H1 (cell line): ENCODE data around the gene NCOA5.

Experiments
- EP300 ChIP-seq, 2 experiments: IDR thresholded peaks; 1 replicate in 1 of 2; 2 replicates in 1 of 2; pipeline ENCODE4 v1.6.1; 2011 to 2012; ENCODE audit warnings: low read depth in 2 of 2, low read length in 2 of 2, mild to moderate bottlenecking in 2 of 2, borderline replicate concordance in 1 of 2, inconsistent platforms in 1 of 2, moderate library complexity in 1 of 2
- HDAC2 ChIP-seq, 2 experiments: fragments of 300-600 bp in 1 of 2; sonication (generic) in 1 of 2; IDR thresholded peaks; 2 replicates each; pipeline ENCODE4 v1.6.1; 2011 to 2012; ENCODE audit warnings: low read depth in 2 of 2, low read length in 2 of 2, mild to moderate bottlenecking in 2 of 2, moderate library complexity in 2 of 2, borderline replicate concordance in 1 of 2, inconsistent platforms in 1 of 2
- MAX ChIP-seq: IDR thresholded peaks from 2 replicates; pipeline ENCODE4 v1.6.1; 2012; ENCODE audit warnings: inconsistent platforms
- SP1 ChIP-seq: IDR thresholded peaks from 2 replicates; pipeline ENCODE4 v1.6.1; 2011; ENCODE audit warnings: low read depth, low read length
- TF ChIP-seq, protein P1 (sequence below), 3 experiments: IDR thresholded peaks; 1 replicate in 2 of 3; 2 replicates in 1 of 3; pipeline versions ENCODE4 v1.5.1 to v1.6.1; 2011; ENCODE audit warnings: low read length in 3 of 3, mild to moderate bottlenecking in 3 of 3, inconsistent platforms in 2 of 3, low read depth in 1 of 3, moderate library complexity in 1 of 3; ENCODE audit not compliant: insufficient read depth in 1 of 3; ENCODE audit errors: control extremely low read depth in 1 of 3

DNA sequence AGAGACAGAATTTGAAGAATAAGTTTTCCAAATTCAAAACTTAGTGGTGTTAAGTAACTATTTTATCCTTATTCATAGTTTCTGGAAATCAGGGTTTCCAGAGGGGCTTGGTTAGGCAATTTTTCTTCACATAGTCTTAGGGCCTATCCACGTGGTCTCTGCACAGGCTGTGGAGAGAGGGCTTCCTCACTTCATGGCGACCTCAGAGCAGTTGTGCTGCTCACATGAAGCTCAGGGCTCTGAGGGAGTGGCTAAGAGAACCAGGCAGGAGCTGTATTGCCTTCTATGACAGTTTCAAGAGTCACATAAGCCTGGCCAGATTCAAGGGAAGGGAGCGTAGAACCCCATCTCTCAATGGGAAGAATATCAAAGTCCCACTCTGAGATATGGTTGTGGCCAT, 14.5 kb upstream of the NCOA5 start:
- TF ChIP-seq SP1 (no peak), HDAC2 (IDR thresholded peaks at IDR 0.05; ENCODE audit: borderline replicate concordance in 1 of 2, low read depth in 2 of 2, low read length in 2 of 2) (no peak), EP300 (IDR thresholded peaks at IDR 0.05; ENCODE audit: borderline replicate concordance in 1 of 2, low read depth in 2 of 2, low read length in 2 of 2) (no peak), MAX (no peak)
- TF ChIP-seq, protein P1, sequence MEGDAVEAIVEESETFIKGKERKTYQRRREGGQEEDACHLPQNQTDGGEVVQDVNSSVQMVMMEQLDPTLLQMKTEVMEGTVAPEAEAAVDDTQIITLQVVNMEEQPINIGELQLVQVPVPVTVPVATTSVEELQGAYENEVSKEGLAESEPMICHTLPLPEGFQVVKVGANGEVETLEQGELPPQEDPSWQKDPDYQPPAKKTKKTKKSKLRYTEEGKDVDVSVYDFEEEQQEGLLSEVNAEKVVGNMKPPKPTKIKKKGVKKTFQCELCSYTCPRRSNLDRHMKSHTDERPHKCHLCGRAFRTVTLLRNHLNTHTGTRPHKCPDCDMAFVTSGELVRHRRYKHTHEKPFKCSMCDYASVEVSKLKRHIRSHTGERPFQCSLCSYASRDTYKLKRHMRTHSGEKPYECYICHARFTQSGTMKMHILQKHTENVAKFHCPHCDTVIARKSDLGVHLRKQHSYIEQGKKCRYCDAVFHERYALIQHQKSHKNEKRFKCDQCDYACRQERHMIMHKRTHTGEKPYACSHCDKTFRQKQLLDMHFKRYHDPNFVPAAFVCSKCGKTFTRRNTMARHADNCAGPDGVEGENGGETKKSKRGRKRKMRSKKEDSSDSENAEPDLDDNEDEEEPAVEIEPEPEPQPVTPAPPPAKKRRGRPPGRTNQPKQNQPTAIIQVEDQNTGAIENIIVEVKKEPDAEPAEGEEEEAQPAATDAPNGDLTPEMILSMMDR (IDR thresholded peaks at IDR 0.05; ENCODE audit: control extremely low read depth in 1 of 3, insufficient read depth in 1 of 3, low read depth in 1 of 3, low read length in 3 of 3), result no peak
